MCF 10A (cell line): ENCODE measurements around the gene NUP160. TPM values are rescaled to one million over a fixed set of nuclear protein-coding genes. Genes with fewer than 3 reads are reported as not detected.
A peak's percentile ranks its signal among the peaks of the same experiment; 100 is the strongest.
"Not testable (repeated sequence)": the region's sequence is repeated elsewhere in the genome, so short reads cannot be mapped to it uniquely, and the experiment has no call there.

Source experiments
- BruUV-seq: library from RNA; stranded (reverse); fragments of 400-500 nt; replicated peaks from 2 replicates; lab custom pipeline; 2021; lab: Mats Ljungman, UMichigan
- CTCF ChIA-PET: fragments of 300-600 bp; sonication (Branson Sonifier 250); formaldehyde crosslinking; extraction: SDS; loops from one replicate; lab custom pipeline; 2021; ENCODE audit warnings: antibody characterized with exemption, inconsistent platforms; lab: Yijun Ruan, JAX
- POLR2A ChIA-PET: fragments of 300-600, 350-650 bp; sonication (Branson Sonifier 250); formaldehyde crosslinking; extraction: SDS; loops from one replicate; lab custom pipeline; 2020; ENCODE audit warnings: antibody characterized with exemption, inconsistent platforms; lab: Yijun Ruan, JAX
- DNase-seq: peaks from one replicate; pipeline ENCODE4 v3.0.0-alpha.2; 2018; ENCODE audit not compliant: unreplicated experiment
- H3K27ac Mint-ChIP-seq: one replicate; pipeline ENCODE4 v1.8.0; 2022; ENCODE audit warnings: mild to moderate bottlenecking, low read depth, mixed read lengths; ENCODE audit not compliant: unreplicated experiment
- H3K27me3 Mint-ChIP-seq: one replicate; pipeline ENCODE4 v1.8.0; 2022; ENCODE audit warnings: mixed read lengths; ENCODE audit not compliant: insufficient read depth, unreplicated experiment
- H3K36me3 Mint-ChIP-seq: one replicate; pipeline ENCODE4 v1.8.0; 2022; ENCODE audit warnings: mild to moderate bottlenecking, moderate library complexity, mixed read lengths; ENCODE audit not compliant: insufficient read depth, unreplicated experiment
- H3K4me1 Mint-ChIP-seq: one replicate; pipeline ENCODE4 v1.8.0; 2022; ENCODE audit warnings: mixed read lengths; ENCODE audit not compliant: insufficient read depth, unreplicated experiment
- H3K4me3 Mint-ChIP-seq: one replicate; pipeline ENCODE4 v1.8.0; 2022; ENCODE audit warnings: mild to moderate bottlenecking, moderate library complexity, mixed read lengths; ENCODE audit not compliant: unreplicated experiment
- H3K9me3 Mint-ChIP-seq: one replicate; pipeline ENCODE4 v1.8.0; 2022; ENCODE audit warnings: mixed read lengths; ENCODE audit not compliant: unreplicated experiment
- CTCF ChIP-seq: fragments of 200-600 bp; IDR thresholded peaks from one replicate; pipeline ENCODE4 v1.8.0; 2022; ENCODE audit warnings: antibody characterized with exemption, mild to moderate bottlenecking; ENCODE audit not compliant: unreplicated experiment
- intact Hi-C: fragments of 100-400 bp; cut with micrococcal nuclease; formaldehyde crosslinking; loops from 2 replicates; pipeline ENCODE4 v1.14.1; 2022
- total RNA-seq: library from RNA; stranded (reverse); gene quantifications from 2 replicates; pipeline ENCODE4 v1.2.3, GENCODE V29; 2022

NUP160 gene
- total RNA-seq, 1 experiment from 2014 or later = 33.8 TPM

- Mint-ChIP-seq H3K4me1 (no peaks in the 10 kb centered on the region), H3K9me3 (no peaks in the 10 kb centered on the region), H3K36me3 (peaks cover 75% of the 10 kb centered on the region), H3K27ac (no peak overlapping the region), H3K4me3 (no peak overlapping the region), H3K27me3 (no peaks in the 10 kb centered on the region)
- CTCF ChIA-PET = no interaction called here
- no TSS peak for BruUV-seq
- no peak for TF ChIP-seq CTCF
- intact Hi-C loops = no loop called here
- no peak for DNase-seq
- POLR2A ChIA-PET = interaction anchor here (1.7 kb wide), 1 partner anchor 19 kb away, joined by 7 read pairs; no protein-coding TSS in a partner anchor
These were observed 10.9 kb downstream of the NUP160 start for GRCh38 chr11:47837292-47837691.

- peaks cover 82% of the 10 kb centered on the region for H3K36me3 Mint-ChIP-seq
- BruUV-seq, DNase-seq, H3K27ac Mint-ChIP-seq, H3K4me1 Mint-ChIP-seq, intact Hi-C loops, H3K27me3 Mint-ChIP-seq, H3K4me3 Mint-ChIP-seq, H3K9me3 Mint-ChIP-seq, CTCF ChIA-PET: not testable (repeated sequence)
- POLR2A ChIA-PET = interaction anchor here (0.7 to 1.4 kb wide), 2 partner anchors 12 to 18 kb away, joined by 4 to 6 read pairs; no protein-coding TSS in a partner anchor
These were observed 18.1 kb downstream of the NUP160 start for GRCh38 chr11:47830013-47830412.

GRCh38 chr11:47828284-47828683 lies 19.9 kb downstream of the NUP160 start:
- Mint-ChIP-seq H3K9me3 (no peaks in the 10 kb centered on the region), H3K36me3 (peaks cover 73% of the 10 kb centered on the region), H3K27me3 (no peaks in the 10 kb centered on the region), H3K27ac (no peak overlapping the region), H3K4me1 (no peaks in the 10 kb centered on the region), H3K4me3 (no peak overlapping the region)
- no peak for TF ChIP-seq CTCF
- ChIA-PET POLR2A (interaction anchor here (0.6 kb wide), 1 partner anchor 62 kb away, joined by 4 read pairs; no protein-coding TSS in a partner anchor), CTCF (interaction anchor here (0.6 to 1.0 kb wide), 2 partner anchors 24 to 281 kb away, joined by 3 read pairs; no protein-coding TSS in a partner anchor)
- intact Hi-C loops = no loop called here
- BruUV-seq = no TSS peak
- DNase-seq = no peak

- peaks cover 75% of the 10 kb centered on the region for H3K36me3 Mint-ChIP-seq
- H3K4me3 Mint-ChIP-seq, DNase-seq, POLR2A ChIA-PET, CTCF ChIA-PET, H3K9me3 Mint-ChIP-seq, BruUV-seq, H3K27me3 Mint-ChIP-seq, intact Hi-C loops, H3K27ac Mint-ChIP-seq, H3K4me1 Mint-ChIP-seq: not testable (repeated sequence)
These were observed 25.5 kb downstream of the NUP160 start for GRCh38 chr11:47822664-47823063.

GRCh38 chr11:47819743-47820142 lies 28.4 kb downstream of the NUP160 start:
- CTCF ChIA-PET = no interaction called here
- intact Hi-C loops = no loop called here
- Mint-ChIP-seq H3K36me3 (peaks cover 77% of the 10 kb centered on the region), H3K4me3 (no peak overlapping the region), H3K9me3 (no peaks in the 10 kb centered on the region), H3K27ac (no peak overlapping the region), H3K27me3 (no peaks in the 10 kb centered on the region), H3K4me1 (no peaks in the 10 kb centered on the region)
- TSS peak; percentile 15 for BruUV-seq
- POLR2A ChIA-PET = no interaction called here
- no peak for DNase-seq
- TF ChIP-seq CTCF = no peak
